ENCODE measurements around the gene RASIP1. TPM values are rescaled to one million over a fixed set of nuclear protein-coding genes. Genes with fewer than 3 reads are reported as not detected.
A peak's percentile ranks its signal among the peaks of the same experiment; 100 is the strongest.
"Not testable (repeated sequence)": the region's sequence is repeated elsewhere in the genome, so short reads cannot be mapped to it uniquely, and the experiment has no call there.

The RASIP1 gene
- total RNA-seq (2014; rRNA removed) (0.40 and 0.51 TPM in 2 replicates), Bru-seq, nascent RNA (percentile 19 among the genes with signal in this experiment), BruChase-seq, experiment 1, labeled RNA remaining after a 6-hour chase (percentile 24 among the genes with signal in this experiment), BruChase-seq, experiment 2, labeled RNA remaining after a 2-hour chase (percentile 21 among the genes with signal in this experiment)
- long read RNA-seq, partial matches to known transcripts: 0 of 4 reads
- long read RNA-seq, other reads (novel, unspliced or antisense): 4 of 4 reads

- no peak within 1 kb of the TSS for H3K27ac ChIP-seq (ENCODE audit: low read length)
These were observed at the start of gene RASIP1 for GRCh38 chr19:48740164-48740972. TSS of gene RASIP1 (minus strand) at chr19:48740610. CDS start at chr19:48740282, 328 bp downstream.

GRCh38 chr19:48787331-48787730 is 46.9 kb upstream of the RASIP1 start:
- H3K4me2 ChIP-seq (ENCODE audit: low read length); H3K4me1 ChIP-seq (ENCODE audit: insufficient read depth, low read length); ATAC-seq; H3F3A ChIP-seq (ENCODE audit: low read length, unreplicated experiment); H3K27ac ChIP-seq (ENCODE audit: low read length); H3K4me3 ChIP-seq (ENCODE audit: low read length); H3K9me3 ChIP-seq (ENCODE audit: low read length); DNase-seq; H2AFZ ChIP-seq (ENCODE audit: low read length); H3K9ac ChIP-seq (ENCODE audit: low read length); BruUV-seq (replicated peaks); H3K36me3 ChIP-seq (ENCODE audit: low read depth, low read length); POLR2A ChIA-PET (ENCODE audit: unreplicated experiment); H4K20me1 ChIP-seq (ENCODE audit: low read length); H3K27me3 ChIP-seq (ENCODE audit: low read length); intact Hi-C loops (cut with micrococcal nuclease); H3K79me2 ChIP-seq (ENCODE audit: low read length); H3K9me2 ChIP-seq (replicated peaks; ENCODE audit: low read length): not testable (repeated sequence)
- CTCF ChIA-PET: interaction anchor here (1.2 kb wide), 1 partner anchor 55 kb away, joined by 8 read pairs; no protein-coding TSS in a partner anchor

More at GRCh38 chr19:48740164-48740972, at the start of gene RASIP1:
- Histone ChIP-seq H3K36me3 (ENCODE audit: low read depth, low read length) (no peaks in the 10 kb centered on the region), H3K9me3 (ENCODE audit: low read length) (no peaks in the 10 kb centered on the region), H3K4me2 (ENCODE audit: low read length) (no peak within 1 kb of the TSS), H3K4me1 (ENCODE audit: insufficient read depth, low read length) (no peaks in the 10 kb centered on the region; the same call in 1 of the 2 replicates), H3K9me2 (replicated peaks; ENCODE audit: low read length) (no peaks in the 10 kb centered on the region), H3K4me3 (ENCODE audit: low read length) (no peak within 1 kb of the TSS), H2AFZ (ENCODE audit: low read length) (no peak within 1 kb of the TSS), H3K27me3 (ENCODE audit: low read length) (no peaks in the 10 kb centered on the region), H4K20me1 (ENCODE audit: low read length) (no peaks in the 10 kb centered on the region), H3K9ac (ENCODE audit: low read length) (no peak within 1 kb of the TSS), H3K79me2 (ENCODE audit: low read length) (no peaks in the 10 kb centered on the region), H3F3A (ENCODE audit: low read length, unreplicated experiment) (no peaks in the 10 kb centered on the region)
- TF ChIP-seq EZH2 (IDR thresholded peaks at IDR 0.05; ENCODE audit: low read length, unreplicated experiment) (no peak), EZH2phosphoT487 (IDR thresholded peaks at IDR 0.05; ENCODE audit: borderline replicate concordance, low read length) (no peak), CTCF (conservative IDR thresholded peaks at IDR 0.05; ENCODE audit: low read depth, low read length) (no peak)
- ChIA-PET CTCF (no interaction called here), POLR2A (ENCODE audit: unreplicated experiment) (no interaction called here)
- intact Hi-C loops (cut with micrococcal nuclease): no loop called here
- DNase-seq (no peak), ATAC-seq (no peak)
- BruUV-seq (replicated peaks): no TSS peak

GRCh38 chr19:48786422-48786821 is 46.0 kb upstream of the RASIP1 start:
- POLR2A ChIA-PET (ENCODE audit: unreplicated experiment); BruUV-seq (replicated peaks): not testable (repeated sequence)

More at GRCh38 chr19:48786422-48786821, 46.0 kb upstream of the RASIP1 start:
- ATAC-seq; H3K36me3 ChIP-seq (ENCODE audit: low read depth, low read length); H3K4me1 ChIP-seq (ENCODE audit: insufficient read depth, low read length); H3F3A ChIP-seq (ENCODE audit: low read length, unreplicated experiment); H3K27me3 ChIP-seq (ENCODE audit: low read length); H3K9ac ChIP-seq (ENCODE audit: low read length); DNase-seq; H3K4me3 ChIP-seq (ENCODE audit: low read length); CTCF ChIA-PET; H4K20me1 ChIP-seq (ENCODE audit: low read length); H3K27ac ChIP-seq (ENCODE audit: low read length); H3K9me2 ChIP-seq (replicated peaks; ENCODE audit: low read length); H3K4me2 ChIP-seq (ENCODE audit: low read length); H2AFZ ChIP-seq (ENCODE audit: low read length); H3K79me2 ChIP-seq (ENCODE audit: low read length); H3K9me3 ChIP-seq (ENCODE audit: low read length); intact Hi-C loops (cut with micrococcal nuclease): not testable (repeated sequence)

Measured in PC-3 (cell line).